LoVo (cell line): ENCODE measurements around the gene TLE1.
"Not testable (repeated sequence)": the region's sequence is repeated elsewhere in the genome, so short reads cannot be mapped to it uniquely, and the experiment has no call there.

Experiments
- DNase-seq: peaks from one replicate; pipeline ENCODE4 v3.0.0-alpha.2; 2016; ENCODE audit warnings: low spot score

Gene TLE1

GRCh38 chr9:81621785-81622259 lies 67.5 kb downstream of the TLE1 start:
- DNase-seq: no peak

GRCh38 chr9:81621118-81621517 lies 68.2 kb downstream of the TLE1 start:
- DNase-seq: no peak

DNA sequence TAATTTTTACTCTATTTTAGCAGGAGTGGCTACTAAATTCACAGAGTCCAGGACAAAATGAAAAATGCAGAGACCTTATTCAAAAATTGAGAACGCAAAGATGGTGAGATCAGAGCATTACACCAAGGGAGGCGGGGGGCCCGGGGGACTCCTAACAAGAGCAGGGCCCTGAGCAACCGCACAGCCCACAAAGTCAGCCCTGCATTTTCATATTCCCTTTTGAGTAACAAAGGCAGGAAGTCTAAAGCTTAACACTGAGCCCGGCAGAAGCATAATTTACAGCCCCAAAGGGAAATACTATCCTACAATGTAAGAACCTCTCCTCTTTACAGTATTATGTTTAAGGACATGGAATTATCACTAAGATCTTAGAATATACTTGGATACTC lies 69.4 kb downstream of the TLE1 start:
- no peak for DNase-seq

DNA sequence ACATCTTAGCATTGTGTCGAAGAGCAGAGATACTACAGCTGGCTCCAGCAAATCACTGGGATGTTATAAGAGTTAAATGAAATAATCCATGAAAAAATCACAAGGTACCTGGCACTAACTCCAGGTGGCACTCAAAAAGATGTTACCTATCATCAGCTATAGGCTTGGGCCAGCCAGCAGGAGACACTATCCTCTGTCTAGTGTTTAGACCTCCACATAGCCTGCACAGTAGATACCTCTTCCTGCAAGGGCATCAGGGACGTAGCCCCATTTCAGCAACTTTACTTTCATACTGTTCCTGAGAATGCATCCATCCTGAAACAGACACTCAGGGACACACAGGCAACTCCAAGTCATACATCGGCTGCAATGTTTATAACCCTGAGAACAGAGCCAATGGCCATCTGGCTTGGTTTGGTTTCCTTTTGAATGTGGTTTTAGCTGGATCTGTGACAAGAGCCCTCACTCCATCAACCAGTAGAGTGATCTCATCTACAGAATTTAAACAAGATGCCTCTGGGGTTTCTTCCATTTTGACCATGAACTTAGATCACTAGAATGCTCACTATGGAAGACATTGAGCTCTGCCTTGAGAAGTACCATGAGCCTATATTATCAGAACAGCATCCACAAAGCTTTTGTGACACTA lies 69.9 kb downstream of the TLE1 start:
- no peak for DNase-seq

- DNase-seq: no peak
These were observed 70.4 kb downstream of the TLE1 start for GRCh38 chr9:81618923-81619322.

DNA sequence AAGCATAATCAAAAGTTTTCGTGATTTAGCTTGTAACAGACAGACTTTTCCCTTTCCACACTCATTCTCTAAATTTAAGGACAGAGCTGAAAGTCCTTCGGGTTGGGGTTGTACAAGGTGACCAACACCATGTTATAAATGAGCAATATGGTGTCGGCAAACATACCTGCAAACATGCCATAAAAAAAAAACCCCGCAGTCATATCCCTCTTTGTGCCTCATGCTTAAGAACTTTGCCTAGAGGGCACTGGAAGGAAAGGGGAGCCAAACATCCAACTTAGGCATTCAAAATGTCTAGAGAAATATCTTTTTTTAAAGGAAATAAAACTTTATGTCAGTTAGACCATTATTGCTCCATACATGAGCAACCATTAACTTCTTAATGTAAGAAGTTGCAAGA lies 73.2 kb downstream of the TLE1 start:
- DNase-seq: no peak

- no peak for DNase-seq
These were observed 75.0 kb downstream of the TLE1 start for GRCh38 chr9:81614335-81614734.

DNA sequence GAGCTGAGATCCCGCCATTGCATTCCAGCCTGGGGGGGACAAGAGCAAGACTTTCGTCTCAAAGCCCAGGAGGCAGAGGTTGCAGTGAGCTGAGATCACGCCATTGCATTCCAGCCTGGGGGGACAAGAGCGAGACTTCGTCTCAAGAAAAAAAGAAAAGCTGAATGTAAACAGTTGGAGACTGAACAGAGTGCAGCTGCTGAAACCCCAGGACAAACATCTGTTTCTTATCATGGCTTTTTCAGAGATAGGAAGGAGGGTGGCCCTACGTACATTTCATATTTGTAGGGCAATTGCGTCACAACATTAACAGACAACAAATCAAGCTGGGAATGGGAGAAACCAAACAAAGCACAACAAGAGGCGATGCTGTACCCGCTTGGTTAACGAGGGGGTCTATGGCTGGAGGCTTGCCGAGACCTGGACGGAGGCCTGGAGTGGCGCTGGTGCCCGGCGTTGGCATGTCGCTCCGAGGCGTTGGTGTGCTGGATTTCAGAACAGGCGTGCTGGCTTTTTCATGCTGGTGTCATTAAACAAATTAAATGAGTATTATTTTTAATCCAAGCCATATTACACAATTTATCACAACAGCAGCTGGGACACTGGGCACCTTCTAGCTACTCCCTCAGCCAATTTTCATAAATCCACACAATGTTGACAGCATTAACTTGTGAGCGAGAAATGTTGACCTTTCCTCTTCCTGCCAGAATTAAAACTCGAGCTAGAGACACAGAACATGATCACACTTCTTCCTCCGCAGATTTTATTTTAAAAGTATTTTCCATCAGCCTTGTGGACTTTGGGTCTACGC lies 76.1 kb downstream of the TLE1 start:
- DNase-seq: no peak

- DNase-seq: no peak
These were observed 77.7 kb downstream of the TLE1 start for GRCh38 chr9:81611664-81612063.

DNA sequence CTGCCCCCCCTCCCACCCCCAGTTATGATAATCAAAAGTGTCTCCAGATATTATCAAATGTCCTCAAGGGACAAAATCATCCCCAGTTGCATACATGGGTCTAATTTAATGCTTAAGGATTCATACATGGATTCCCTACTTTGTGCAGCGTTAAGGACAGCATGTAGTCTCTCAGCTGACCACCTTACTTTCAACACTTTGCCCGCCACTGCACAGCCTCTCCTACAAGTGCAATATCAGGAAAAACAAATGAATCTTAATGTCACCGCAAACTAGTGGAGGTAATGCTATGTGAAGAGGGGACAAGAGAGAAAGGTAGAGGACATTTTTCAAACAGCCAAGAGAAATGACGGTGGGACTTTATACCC lies 78.6 kb downstream of the TLE1 start:
- DNase-seq: no peak

GRCh38 chr9:81609782-81610739 lies 79.3 kb downstream of the TLE1 start:
- DNase-seq: no peak

DNA sequence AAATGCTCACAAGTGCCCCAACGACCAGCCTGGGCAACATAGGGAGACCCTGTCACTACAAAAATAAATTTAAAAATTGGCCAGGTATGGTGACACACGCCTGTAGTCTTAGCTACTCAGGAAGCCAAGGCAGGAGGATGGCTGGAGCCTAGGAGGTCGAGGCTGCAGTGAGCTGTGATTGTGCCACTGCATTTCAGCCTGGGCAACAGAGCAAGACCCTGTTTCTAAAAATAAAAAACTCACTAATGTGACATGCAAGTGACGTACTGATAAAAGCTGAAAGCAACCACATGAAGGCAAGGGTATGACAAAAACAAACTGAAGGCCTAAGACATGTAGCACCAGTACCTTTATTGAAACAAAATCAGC lies 81.1 kb downstream of the TLE1 start:
- DNase-seq: no peak

DNA sequence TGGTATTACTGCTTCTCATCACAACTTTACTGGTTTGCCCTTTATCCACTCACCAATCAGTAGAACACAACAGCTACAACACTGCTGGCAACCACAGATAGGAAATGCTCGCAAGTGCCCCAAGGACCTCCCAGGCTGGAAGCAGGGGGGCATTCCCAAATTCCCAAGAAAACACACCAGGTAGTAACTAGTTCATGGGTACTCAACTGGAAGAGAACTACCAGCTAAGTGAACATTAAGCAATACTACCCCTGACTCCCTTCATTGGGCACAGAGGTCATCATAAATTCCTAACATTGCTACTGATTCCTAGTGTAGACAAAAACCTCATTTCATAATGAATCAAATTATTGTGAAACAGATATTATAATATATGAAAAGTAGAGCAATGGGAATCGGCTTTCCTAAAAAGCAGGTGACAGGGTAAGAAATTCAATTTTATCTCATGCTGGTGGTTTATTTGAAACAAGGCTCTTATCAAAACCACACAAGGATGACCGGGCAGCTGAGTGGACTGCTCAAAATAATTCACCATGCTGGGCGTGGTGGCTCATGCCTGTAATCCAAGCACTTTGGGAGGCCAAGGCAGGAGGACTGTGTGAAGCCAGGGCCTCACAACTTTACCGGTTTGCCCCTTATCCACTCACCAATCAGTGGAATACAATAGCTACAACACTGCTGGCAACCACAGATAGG lies 81.6 kb downstream of the TLE1 start:
- no peak for DNase-seq

DNA sequence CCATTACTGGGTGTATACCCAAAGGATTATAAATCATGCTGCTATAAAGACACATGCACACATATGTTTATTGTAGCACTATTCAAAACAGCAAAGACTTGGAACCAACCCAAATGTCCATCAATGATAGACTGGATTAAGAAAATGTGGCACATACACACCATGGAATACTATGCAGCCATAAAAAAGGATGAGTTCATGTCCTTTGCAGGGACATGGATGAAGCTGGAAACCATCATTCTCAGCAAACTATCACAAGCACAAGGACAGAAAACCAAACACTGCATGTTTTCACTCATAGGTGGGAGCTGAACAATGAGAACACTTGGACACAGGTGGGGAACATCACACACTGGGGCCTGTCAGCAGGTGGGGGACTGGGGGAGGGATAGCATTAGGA lies 83.1 kb downstream of the TLE1 start:
- DNase-seq: not testable (repeated sequence)

GRCh38 chr9:81605170-81605670 lies 84.1 kb downstream of the TLE1 start:
- no peak for DNase-seq

DNA sequence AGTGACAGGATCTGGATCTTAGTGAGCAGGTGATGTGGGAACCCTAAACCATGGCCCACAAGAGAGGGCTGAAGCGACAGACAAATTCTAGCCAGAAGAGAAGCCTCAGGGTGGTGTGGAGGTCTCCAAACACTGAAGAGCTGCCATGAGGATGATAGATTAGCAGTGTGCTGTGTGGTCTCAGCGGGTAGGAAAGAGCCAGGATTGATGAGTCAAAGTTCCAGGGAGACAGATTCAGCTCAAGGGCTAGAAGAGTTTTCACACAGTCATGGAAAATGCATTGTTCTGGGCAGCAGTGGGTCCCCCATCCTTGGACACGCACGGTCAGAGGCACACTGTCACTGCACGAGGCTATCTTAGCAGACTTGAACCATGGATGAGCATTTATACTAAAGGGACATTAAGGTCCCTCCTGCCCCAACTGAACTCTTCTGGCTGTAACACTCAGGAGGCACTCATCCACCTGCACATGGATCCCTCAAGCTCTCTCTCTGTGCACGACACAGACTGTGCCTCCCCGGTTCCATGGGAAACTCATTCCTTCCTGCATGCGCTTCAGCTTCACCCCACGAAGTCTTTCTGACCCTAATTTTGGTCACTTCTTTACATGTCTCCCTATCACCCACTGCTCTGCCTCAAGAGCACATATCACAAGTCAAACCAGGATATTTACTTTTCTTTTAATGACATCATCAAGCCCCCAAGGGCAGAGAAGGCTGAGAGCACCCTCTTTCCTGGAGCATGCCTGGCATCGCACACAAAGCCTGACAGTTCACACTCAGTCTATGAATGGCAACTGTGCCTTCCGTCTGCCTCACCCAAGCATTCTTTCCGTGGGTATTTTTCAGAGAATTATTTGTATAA lies 84.8 kb downstream of the TLE1 start:
- DNase-seq: no peak

DNA sequence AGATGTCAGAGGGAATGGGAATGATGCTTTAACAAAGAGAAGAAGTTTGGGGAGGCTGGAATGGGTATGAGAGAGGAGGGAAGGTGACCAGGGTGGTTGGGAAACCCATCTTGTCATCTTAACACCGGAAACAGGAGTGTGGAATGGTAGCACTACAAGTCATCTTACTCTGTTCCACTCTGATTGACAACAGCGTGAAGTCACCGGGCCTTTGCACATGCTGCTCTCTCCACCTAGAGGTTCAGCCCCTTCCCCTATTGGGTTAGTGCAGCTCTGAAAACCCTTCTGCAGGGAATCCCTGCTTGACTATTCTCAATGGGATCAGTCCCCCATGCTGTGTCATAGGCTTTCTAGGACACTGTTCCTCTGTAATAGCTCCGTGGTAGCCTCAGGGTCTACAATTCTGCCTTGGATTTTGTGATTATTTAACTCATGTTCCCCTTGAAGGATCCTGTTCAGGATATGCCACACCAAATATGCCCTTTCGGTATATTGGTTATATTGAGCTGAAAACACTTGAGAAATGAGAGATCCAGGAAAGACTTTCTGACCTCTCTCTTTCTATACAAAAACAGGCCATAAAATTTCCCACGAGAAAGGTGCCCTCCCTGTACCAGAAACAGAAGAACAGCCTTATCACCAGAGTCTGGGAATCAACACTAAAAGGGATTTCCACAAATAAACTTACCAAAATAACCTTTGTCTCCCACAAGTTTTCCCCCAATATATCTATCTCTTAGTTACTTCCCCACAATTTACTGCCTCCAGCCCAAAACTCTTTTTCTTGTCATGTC lies 86.3 kb downstream of the TLE1 start:
- no peak for DNase-seq

DNA sequence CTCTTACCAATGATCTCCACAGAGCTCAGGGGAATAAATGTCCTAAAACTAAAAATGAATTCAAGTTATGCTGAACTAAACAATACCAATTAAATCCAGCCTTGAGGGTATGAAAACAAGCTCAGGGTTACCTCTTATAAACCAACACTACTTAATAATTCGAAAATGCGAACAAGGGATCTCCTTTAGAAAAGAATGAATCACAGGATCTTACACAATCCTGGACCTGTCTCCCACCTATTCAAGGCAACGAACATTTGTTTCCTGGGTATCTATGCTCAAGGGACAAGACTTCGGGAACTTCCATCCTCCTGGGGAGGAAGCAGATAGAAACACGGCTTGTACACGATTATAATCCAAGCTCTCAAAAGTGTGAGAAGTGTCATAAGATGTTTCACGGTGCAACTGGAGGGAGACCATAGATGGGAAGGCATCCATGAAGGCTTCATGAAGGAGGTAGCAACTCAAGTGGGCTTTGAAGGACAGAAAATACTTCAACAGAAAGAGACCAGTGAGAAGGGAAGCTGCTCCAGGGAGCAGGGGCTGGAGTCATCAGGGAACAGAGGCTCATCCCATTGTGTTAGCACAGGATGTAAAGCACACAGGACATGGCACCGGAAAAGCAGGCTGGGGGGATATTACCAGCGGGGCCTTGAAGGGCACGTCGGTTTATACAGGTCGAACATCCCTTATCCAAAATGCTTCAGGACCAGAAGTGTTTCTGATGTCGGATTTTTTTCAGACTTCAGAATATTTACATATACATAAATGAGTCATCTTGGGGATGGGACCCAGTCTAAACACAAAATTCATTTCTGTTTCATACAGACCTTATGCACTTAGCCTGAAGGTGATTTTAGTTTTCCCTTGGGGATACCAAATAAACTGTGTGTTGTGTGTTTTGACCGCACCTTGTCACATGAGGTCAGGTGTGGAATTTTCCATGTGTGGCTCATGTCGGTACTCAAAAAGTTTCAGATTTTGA lies 87.4 kb downstream of the TLE1 start:
- DNase-seq: no peak

- DNase-seq: no peak
These were observed 88.7 kb downstream of the TLE1 start for GRCh38 chr9:81600631-81601030.
